ENCODE data around the gene RBM5. TPM values are rescaled to one million over a fixed set of nuclear protein-coding genes. Genes with fewer than 3 reads are reported as not detected.

RBM5 gene
- polyA plus RNA-seq, 1 experiment: 205 TPM

- POLR2A ChIA-PET: no interaction called here
- CTCF ChIA-PET: interaction anchor here (1.0 kb wide), 1 partner anchor 9 kb away, joined by 3 read pairs; no protein-coding TSS in a partner anchor
- Histone ChIP-seq H3K27me3 (ENCODE audit: control insufficient read depth, insufficient read depth, low read length) (no peaks in the 10 kb centered on the region), H3K4me3 (ENCODE audit: low read depth, low read length) (no peak overlapping the region), H3K36me3 (ENCODE audit: control insufficient read depth, insufficient read depth, low read length) (no peaks in the 10 kb centered on the region; the same call in 1 of the 2 replicates)
- DNase-seq (ENCODE audit: low read depth): no peak
- TF ChIP-seq CTCF (IDR thresholded peaks at IDR 0.05; ENCODE audit: insufficient read depth, low read depth, low read length): no peak
Measured at GRCh38 chr3:50161320-50161719, 72.6 kb downstream of the RBM5 start.

- no peaks in the 10 kb centered on the region; the same call in 1 of the 2 replicates for H3K36me3 ChIP-seq (ENCODE audit: control insufficient read depth, insufficient read depth, low read length)
- DNase-seq (ENCODE audit: low read depth): no peak
- no peak overlapping the region for H3K4me3 ChIP-seq (ENCODE audit: low read depth, low read length)
- H3K27me3 ChIP-seq (ENCODE audit: control insufficient read depth, insufficient read depth, low read length): no peaks in the 10 kb centered on the region
- POLR2A ChIA-PET: no interaction called here
- no peak for TF ChIP-seq CTCF (IDR thresholded peaks at IDR 0.05; ENCODE audit: insufficient read depth, low read depth, low read length)
- CTCF ChIA-PET: interaction anchor here (1.0 to 1.3 kb wide), 2 partner anchors 8 to 40 kb away, joined by 3 read pairs; no protein-coding TSS in a partner anchor
Measured at GRCh38 chr3:50162034-50162883, 73.5 kb downstream of the RBM5 start.

GRCh38 chr3:50163572-50164455 lies 75.1 kb downstream of the RBM5 start:
- no peak for TF ChIP-seq CTCF (IDR thresholded peaks at IDR 0.05; ENCODE audit: insufficient read depth, low read depth, low read length)
- peak; percentile 52 for DNase-seq (ENCODE audit: low read depth)
- H3K36me3 ChIP-seq (ENCODE audit: control insufficient read depth, insufficient read depth, low read length): no peaks in the 10 kb centered on the region; the same call in 1 of the 2 replicates
- H3K27me3 ChIP-seq (ENCODE audit: control insufficient read depth, insufficient read depth, low read length): no peaks in the 10 kb centered on the region
- ChIA-PET POLR2A (no interaction called here), CTCF (interaction anchor here (0.9 to 1.6 kb wide), 4 partner anchors 25 to 43 kb away, joined by 3 to 7 read pairs (median 4); no protein-coding TSS in a partner anchor)
- H3K4me3 ChIP-seq (ENCODE audit: low read depth, low read length): no peak overlapping the region

GRCh38 chr3:50164481-50164880 lies 75.8 kb downstream of the RBM5 start:
- no peak for TF ChIP-seq CTCF (IDR thresholded peaks at IDR 0.05; ENCODE audit: insufficient read depth, low read depth, low read length)
- no peak for DNase-seq (ENCODE audit: low read depth)
- CTCF ChIA-PET: interaction anchor here (1.2 to 1.9 kb wide), 5 partner anchors 25 to 44 kb away, joined by 3 to 9 read pairs (median 7); no protein-coding TSS in a partner anchor
- Histone ChIP-seq H3K36me3 (ENCODE audit: control insufficient read depth, insufficient read depth, low read length) (no peaks in the 10 kb centered on the region; the same call in 1 of the 2 replicates), H3K4me3 (ENCODE audit: low read depth, low read length) (no peak overlapping the region), H3K27me3 (ENCODE audit: control insufficient read depth, insufficient read depth, low read length) (no peaks in the 10 kb centered on the region)
- POLR2A ChIA-PET: no interaction called here

All from BJ (cell line).